HG02840 (cell line): ENCODE data around the gene ERH.

ENCODE experiments used
- ATAC-seq: cut with Tn5 transposase; IDR thresholded peaks from one replicate; pipeline ENCODE4 v1.9.1; 2021; ENCODE audit warnings: mild to moderate bottlenecking, moderate library complexity, moderate number of reproducible peaks; ENCODE audit not compliant: unreplicated experiment, low FRiP score

Gene ERH

GRCh38 chr14:69333791-69334337, 64.2 kb downstream of the ERH start:
- no peak for ATAC-seq

- no peak for ATAC-seq
These were observed 65.2 kb downstream of the ERH start for GRCh38 chr14:69332782-69333395.

- no peak for ATAC-seq
These were observed 66.9 kb downstream of the ERH start for GRCh38 chr14:69331206-69331605.
